Left cardiac atrium (tissue), 4 donors: ENCODE measurements around the gene GNAO1. TPM values are rescaled to one million over a fixed set of nuclear protein-coding genes. Genes with fewer than 3 reads are reported as not detected.

Experiments used
- ATAC-seq, 2 donors: fragments of 200-7000 bp; cut with Tn5 transposase; one replicate each; pipeline ENCODE4 v1.9.1; 2020; ENCODE audit warnings: mild to moderate bottlenecking in 2 of 2, moderate library complexity in 2 of 2
- DNase-seq: peaks from one replicate; pipeline ENCODE4 v3.0.0-alpha.2; 2020
- intact Hi-C, 2 donors: fragments of 100-400 bp; cut with DNase I; formaldehyde crosslinking; loops; one replicate each; pipeline versions ENCODE4 v1.14.1 to v1.15.1; 2022 to 2023
- total RNA-seq, 2 donors: library from RNA; stranded (reverse); fragmentation: NEBNext Ultra II Directional; extraction: Animal tissue kit (Norgen Biotek cat#: 25700); gene quantifications; one replicate each; pipeline ENCODE4 v1.2.1, GENCODE V29; 2021
- donor health status: DM: no; HTN: yes; CAD: no.
- donor health status: DM: no; HTN: yes; CAD: no; lungs with severe emphysema.
- donor health status: DM: yes; HTN: yes; CAD: no.
- donor health status: Dilated cardiomyopathy.

The GNAO1 gene
- total RNA-seq, 2 donors from 2014 or later: 65.3 to 92.9 TPM

- ATAC-seq: peak in 1 of 2 donors; percentile 3
- intact Hi-C loops: loop anchor here in 1 of 2 donors (10.0 kb wide), 1 partner anchor 56 kb away; no protein-coding TSS in a partner anchor
Measured at GRCh38 chr16:56258508-56259424, 67.5 kb downstream of the GNAO1 start.

GRCh38 chr16:56259425-56259779, 68.1 kb downstream of the GNAO1 start:
- DNase-seq: no peak
- ATAC-seq: no peak
- intact Hi-C loops: loop anchor here in 1 of 2 donors (10.0 kb wide), 1 partner anchor 55 kb away; no protein-coding TSS in a partner anchor

More at GRCh38 chr16:56258508-56259424, 67.5 kb downstream of the GNAO1 start:
- DNase-seq: no peak

DNA sequence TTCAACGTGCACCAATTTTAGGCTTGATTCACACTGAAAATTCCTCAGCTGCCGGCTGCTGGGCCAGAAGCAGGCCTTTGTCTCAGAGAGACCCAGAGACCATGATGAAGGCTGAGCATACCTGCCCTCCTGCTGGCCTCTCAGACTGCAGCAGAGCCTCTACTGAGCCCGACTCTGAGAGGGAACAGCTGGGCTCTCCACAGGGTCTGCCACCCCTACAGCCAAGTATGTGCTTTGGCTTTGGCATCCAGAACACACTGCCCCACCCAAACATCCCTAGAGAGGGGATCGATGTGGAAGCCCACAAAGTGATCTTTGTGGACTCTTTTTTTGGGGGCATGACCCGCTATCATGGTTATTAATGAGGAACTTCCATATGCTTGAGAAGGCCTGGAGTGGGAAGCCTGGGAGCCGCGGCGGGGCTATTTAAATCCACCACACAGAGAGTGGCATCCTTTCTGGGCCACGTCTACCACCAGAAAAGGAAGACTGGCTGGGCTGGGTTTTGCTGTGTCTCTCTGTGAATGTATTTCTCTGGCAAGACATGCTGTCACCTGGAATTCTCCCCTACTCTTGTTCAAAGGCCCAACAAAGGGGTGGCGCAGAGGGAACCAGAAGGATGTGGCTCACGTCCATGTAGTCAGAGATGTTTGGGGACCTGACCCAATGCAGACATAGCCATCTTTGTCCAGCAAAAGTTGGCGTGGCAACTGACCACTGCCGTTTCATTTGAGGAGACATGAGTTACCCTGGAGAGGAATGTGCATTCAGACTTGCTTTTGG, 69.3 kb downstream of the GNAO1 start:
- DNase-seq (no peak), ATAC-seq (no peak)
- intact Hi-C loops: loop anchor here in 1 of 2 donors (5.0 kb wide), 1 partner anchor 68 kb away; the partner anchor contains the start of gene GNAO1

DNA sequence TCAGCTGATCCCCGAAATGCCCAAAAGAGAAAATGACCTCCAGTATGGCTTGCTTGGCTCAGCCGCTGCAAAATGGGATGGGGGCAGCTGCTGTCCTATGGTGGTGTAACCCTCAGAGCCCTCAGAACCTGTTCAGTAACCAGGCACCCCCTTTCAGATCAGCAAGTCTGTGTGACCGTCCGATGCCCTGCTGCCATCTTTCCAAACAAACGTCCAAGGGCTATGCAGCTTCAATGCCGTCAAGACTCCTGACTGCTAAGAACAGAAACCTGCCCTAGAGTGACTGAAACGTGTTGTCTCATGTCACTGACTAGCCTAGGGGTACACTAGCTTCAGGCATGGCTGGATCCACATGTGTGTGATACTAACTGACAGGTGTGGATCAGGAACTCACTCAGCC, 70.4 kb downstream of the GNAO1 start:
- intact Hi-C loops: loop anchor here in 1 of 2 donors (5.0 kb wide), 1 partner anchor 69 kb away; the partner anchor contains the start of gene GNAO1
- no peak for ATAC-seq
- no peak for DNase-seq

DNA sequence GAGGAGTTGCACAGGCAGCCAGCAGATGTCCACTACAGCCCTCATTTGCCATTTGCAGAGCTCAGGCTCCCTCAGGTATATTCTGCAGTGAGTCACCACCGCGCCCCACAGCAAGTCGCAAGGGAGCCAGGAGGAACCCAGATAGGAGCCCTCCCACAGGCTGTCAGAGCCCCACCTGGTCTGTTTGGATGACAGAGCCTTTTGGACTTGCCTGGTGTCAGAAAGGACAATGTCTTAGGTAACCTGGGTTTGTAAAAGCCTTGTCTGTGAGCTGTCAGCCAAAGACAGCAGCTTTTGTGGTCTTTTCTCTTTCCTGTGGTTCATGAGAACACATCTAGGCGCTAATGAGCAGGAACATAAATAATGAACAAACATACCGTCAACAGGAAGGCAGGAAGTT, 70.9 kb downstream of the GNAO1 start:
- ATAC-seq: peak in 1 of 2 donors; percentile 13
- intact Hi-C loops: loop anchor here in 1 of 2 donors (5.0 kb wide), 1 partner anchor 70 kb away; the partner anchor contains the start of gene GNAO1
- no peak for DNase-seq

DNA sequence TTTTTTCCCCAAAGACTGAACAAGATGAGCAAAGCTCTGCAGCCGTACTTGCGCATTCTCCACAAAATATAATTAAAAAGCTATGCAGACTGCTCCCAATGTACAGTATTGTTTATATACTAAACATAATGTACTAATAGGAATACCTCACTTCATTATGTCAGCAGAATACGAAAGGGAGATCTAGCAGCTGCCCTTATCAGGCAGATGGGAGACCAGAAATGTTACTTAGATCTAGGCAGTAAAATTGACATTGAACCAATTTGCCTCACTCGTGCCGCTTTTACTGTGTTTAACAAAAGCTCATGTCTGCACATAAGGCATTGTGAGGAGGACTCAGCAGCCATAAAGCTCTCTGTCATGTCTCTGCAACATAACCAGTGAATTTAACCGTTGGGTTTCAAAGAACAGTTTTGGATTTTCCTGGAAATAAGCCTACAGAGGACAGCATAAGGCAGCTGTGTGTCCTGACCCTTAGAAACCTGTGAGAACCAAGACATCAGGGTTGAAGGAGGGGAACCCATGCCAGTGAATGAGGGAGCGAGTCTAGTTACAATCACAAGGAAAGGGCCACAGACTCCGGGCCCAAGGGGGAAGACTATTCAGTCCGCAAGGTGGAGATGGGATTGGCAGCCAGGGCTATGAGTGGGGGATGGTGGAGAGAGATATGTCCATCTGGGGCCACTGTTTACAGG, 71.4 kb downstream of the GNAO1 start:
- no peak for DNase-seq
- intact Hi-C loops: loop anchor here in 1 of 2 donors (5.0 kb wide), 1 partner anchor 70 kb away; the partner anchor contains the start of gene GNAO1
- ATAC-seq: no peak

DNA sequence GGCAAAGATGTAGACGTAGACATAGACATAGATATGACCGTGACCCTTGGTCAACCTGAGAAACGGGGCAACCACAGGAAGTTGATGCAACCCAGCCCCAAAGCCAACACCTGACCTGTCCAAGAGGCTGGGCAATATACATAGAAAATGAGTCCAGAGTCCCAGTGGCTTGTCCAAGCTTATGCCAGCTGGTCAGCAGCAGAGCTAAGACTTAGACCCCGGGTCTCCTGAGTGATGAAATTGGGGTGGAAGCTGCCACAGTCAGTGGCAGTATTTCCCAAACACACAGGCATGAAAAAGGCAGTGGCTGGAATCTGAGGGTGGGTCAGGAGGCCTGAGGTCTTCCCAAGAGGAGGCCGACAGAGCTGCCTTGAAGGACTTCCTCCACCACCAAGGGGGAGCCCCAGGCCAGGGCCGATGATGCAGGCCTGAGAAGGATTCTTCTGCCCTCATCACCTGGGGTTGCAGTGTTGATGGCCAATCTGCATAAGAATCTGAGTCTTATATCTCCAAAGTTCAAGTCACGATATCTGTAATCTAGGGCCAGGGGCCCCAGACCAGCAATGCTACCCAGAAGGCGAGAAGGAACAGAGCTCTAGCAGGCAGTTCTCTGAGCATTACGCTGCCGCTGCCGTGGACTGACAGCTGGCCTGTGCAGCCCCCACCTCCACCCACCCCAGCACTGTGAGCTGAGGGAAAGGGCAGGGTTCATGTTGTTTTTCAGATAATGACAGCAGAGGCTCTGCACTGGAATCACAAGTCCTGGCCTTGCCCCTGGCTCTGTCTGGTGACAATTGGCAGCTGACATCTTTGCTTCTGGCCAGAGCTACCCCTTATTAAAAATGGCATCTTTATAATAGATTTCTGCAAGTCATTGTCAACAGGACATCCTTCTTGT, 72.7 kb downstream of the GNAO1 start:
- DNase-seq (peak; percentile 63), ATAC-seq (peak; percentile 76 to 80)
- intact Hi-C loops: loop anchor here in 1 of 2 donors (5.0 kb wide), 1 partner anchor 72 kb away; the partner anchor contains the start of gene GNAO1

GRCh38 chr16:56264609-56264972, 73.3 kb downstream of the GNAO1 start:
- no peak for DNase-seq
- ATAC-seq: no peak
- intact Hi-C loops: loop anchor here in 1 of 2 donors (5.0 kb wide), 1 partner anchor 72 kb away; the partner anchor contains the start of gene GNAO1

- ATAC-seq: no peak
- DNase-seq: no peak
- intact Hi-C loops: no loop called here
Measured at GRCh38 chr16:56265184-56265583, 73.9 kb downstream of the GNAO1 start.

GRCh38 chr16:56265746-56266145, 74.5 kb downstream of the GNAO1 start:
- intact Hi-C loops: no loop called here
- DNase-seq (no peak), ATAC-seq (no peak)

DNA sequence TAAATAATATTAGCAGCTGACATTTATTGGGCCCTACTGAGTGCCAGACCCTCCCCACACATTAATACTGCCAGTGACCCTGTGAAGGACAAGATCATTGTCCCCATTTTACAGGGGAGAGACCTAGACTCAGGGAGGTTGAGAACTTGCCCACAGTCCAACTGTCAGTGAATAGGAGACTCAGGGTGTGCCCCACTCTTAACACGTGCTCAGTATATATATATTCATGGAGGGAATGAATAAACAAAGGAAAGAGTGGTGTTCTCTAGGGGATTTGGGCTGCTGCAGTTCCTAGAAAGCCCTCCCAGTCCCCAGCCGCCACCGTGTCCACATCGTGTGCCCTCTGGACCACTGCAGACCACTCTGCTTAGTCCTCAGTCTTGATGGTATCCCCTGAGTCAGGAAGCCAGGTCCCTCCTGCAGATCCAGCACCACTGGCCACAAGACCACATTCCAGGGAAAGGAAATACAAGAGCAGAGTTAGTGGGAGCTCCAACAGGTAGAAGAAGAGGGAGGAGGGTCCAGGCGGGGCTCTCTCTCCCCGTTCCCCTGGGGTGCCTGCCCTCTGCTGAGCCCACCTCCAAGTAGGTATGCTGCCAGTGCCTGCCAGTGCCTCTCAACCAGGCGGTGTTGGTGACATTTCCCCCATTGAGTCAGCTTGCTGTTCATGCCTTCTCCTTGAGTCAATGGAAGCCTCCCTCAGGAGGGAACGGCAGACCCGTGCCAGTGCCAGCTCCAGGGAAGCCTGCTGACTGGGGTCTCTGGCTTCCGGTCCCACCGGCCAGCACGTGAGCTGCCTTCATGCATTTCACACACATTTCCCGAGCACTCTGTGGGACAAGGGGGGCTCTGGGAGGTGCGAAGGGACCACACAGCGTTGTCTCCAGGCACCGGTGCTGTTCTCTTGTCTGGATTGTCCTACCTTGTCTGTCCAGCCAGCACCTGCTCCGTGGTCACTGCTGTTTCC, 75.6 kb downstream of the GNAO1 start:
- ATAC-seq (no peak), DNase-seq (no peak)
- intact Hi-C loops: no loop called here

GRCh38 chr16:56267888-56268287, 76.6 kb downstream of the GNAO1 start:
- intact Hi-C loops: no loop called here
- no peak for DNase-seq
- no peak for ATAC-seq

GRCh38 chr16:56268799-56269198, 77.5 kb downstream of the GNAO1 start:
- ATAC-seq: no peak
- DNase-seq: no peak
- intact Hi-C loops: no loop called here

DNA sequence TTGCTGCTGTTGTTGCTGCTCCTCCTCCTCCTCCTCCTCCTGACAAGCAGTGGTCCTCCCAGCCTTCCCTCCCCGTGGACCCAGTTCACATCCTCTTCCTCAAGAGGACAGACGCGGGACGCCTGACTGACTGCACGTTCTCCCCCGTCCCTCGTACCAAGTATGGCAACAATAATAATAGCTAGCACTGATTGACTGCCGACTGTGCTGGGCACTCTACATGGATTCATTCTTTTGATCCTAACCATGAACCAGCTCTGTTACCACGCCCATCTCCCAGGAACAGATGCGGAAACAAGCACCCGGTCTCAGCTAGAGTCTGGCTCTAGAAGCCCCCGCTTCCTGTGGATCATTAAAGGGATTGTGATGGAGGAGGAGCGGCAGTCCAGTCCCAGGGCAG, 78.0 kb downstream of the GNAO1 start:
- intact Hi-C loops: no loop called here
- ATAC-seq (peak; percentile 10), DNase-seq (no peak)

DNA sequence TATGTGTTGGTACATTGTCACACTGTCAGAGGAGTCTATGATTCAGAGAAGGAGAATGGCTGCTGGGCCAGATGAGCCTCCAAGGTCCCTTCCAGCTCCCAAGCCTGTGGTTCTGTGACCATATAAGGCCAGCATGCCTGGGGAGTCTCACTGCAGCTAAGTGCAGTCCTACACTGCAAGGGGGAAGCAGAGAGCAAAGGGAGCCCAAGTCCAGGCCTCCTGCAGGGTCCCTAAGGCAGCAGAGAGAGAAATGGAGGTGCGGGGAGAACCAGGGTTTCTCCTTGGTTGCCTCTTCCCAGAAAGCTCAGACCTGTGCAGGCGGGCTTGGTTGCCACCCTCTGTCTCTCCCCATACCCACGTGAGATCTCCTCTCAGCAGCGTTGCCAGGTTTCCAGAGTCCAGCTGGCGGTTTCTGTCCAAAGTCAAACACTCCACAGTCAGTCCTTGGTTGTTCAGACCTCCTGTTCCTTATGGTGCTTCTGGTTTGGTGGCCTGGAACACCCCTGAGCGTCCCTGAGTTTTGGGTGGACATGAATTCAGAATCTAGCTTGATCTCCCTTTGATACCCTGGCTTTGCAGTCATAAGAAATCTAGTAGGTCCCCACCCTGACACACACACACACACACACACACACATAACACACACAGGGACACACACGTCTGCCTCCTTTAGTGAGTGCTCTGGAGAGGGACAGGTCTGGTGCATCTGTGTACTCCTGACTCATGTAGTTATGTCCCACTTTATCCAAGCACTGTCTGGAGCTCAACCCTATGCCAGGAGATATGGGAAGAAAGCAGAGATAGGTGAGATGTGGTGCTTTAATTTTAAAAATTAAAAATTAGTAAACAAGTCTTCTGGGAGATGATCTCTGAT, 78.8 kb downstream of the GNAO1 start:
- peak; percentile 91 for ATAC-seq
- intact Hi-C loops: no loop called here
- peak; percentile 61 for DNase-seq

DNA sequence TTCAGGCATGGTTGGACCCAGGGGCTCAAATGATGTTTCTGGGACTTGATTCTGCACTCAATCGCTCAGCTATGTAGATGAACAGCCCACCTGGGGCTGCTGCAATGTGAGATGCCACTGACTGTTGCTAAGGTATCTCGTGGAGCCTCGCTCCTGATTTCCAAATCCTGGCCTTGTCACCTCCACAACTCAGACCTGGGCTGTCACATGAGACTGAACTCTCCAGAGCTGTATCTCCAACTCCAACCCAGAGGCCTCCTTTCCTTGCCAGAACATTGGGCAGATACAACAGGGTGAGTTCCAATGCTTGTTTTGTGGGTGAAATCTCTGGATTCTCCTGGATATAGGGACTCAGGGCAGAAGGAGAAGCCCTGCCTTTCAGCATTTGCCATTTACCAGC, 79.5 kb downstream of the GNAO1 start:
- DNase-seq (no peak), ATAC-seq (no peak)
- intact Hi-C loops: no loop called here
